K562 (cell line): ENCODE data around the gene HSD17B3. TPM values are rescaled to one million over a fixed set of nuclear protein-coding genes. Genes with fewer than 3 reads are reported as not detected.

ENCODE experiments used
- CTCF ChIP-seq, 3 experiments: IDR thresholded peaks in 2 of 3; conservative IDR thresholded peaks in 1 of 3; 2 replicates each; pipeline ENCODE4 v1.5.1; 2011 to 2012; ENCODE audit warnings: low read length in 3 of 3, mild to moderate bottlenecking in 3 of 3, control low read depth in 2 of 3, improper control_type of control experiment in 1 of 3, inconsistent platforms in 1 of 3, low read depth in 1 of 3, mixed read lengths in 1 of 3, moderate library complexity in 1 of 3; ENCODE audit not compliant: insufficient read depth in 2 of 3
- E2F1 ChIP-seq: sonication (generic); formaldehyde crosslinking; IDR thresholded peaks from 2 replicates; pipeline ENCODE4 v1.8.1; 2023; ENCODE audit warnings: mild to moderate bottlenecking, missing genetic modification reagents, moderate library complexity
- NR2C2 ChIP-seq, 2 experiments: fragments of 200-800 bp in 1 of 2; sonication (Bioruptor generic) in 1 of 2; sonication (generic) in 1 of 2; formaldehyde crosslinking in 1 of 2; IDR thresholded peaks; 2 replicates each; pipeline versions ENCODE4 v1.6.1 to v1.8.0; 2016 to 2022; ENCODE audit warnings: mild to moderate bottlenecking in 1 of 2, missing compliant biosample characterization in 1 of 2, missing genetic modification characterization in 1 of 2, missing genetic modification reagents in 1 of 2
- RAD21 ChIP-seq, 2 experiments: fragments of 250-450 bp in 1 of 2; fragments of 450-650 bp in 1 of 2; sonication (Bioruptor Pico) in 1 of 2; formaldehyde crosslinking in 1 of 2; IDR thresholded peaks in 1 of 2; conservative IDR thresholded peaks in 1 of 2; 2 replicates each; pipeline versions ENCODE4 v1.4.0 to v1.8.0; 2020 to 2022; ENCODE audit warnings: mild to moderate bottlenecking in 2 of 2, moderate library complexity in 1 of 2
- SPI1 ChIP-seq: IDR thresholded peaks from 2 replicates; pipeline ENCODE4 v1.6.1; 2011; ENCODE audit warnings: low read depth, low read length, control low read depth, borderline replicate concordance
- USF1 ChIP-seq: sonication (generic); formaldehyde crosslinking; IDR thresholded peaks from 2 replicates; pipeline ENCODE4 v1.9.0; 2022; ENCODE audit warnings: mild to moderate bottlenecking, missing genetic modification reagents
- ZBTB1 ChIP-seq: sonication (generic); formaldehyde crosslinking; IDR thresholded peaks from 2 replicates; pipeline ENCODE4 v1.8.1; 2023; ENCODE audit warnings: missing genetic modification reagents, low read depth, mild to moderate bottlenecking, borderline replicate concordance
- ZNF146 ChIP-seq: IDR thresholded peaks from one replicate; pipeline ENCODE4 v1.6.1; 2018; ENCODE audit warnings: missing compliant biosample characterization; ENCODE audit not compliant: unreplicated experiment
- ZNF165 ChIP-seq: fragments of 250-450 bp; sonication (Bioruptor Pico); IDR thresholded peaks from 2 replicates; pipeline ENCODE4 v1.4.0; 2020; ENCODE audit warnings: borderline replicate concordance
- ZNF280B ChIP-seq: fragments of 250-450 bp; sonication (Bioruptor Pico); IDR thresholded peaks from 2 replicates; pipeline ENCODE4 v1.5.1; 2021; ENCODE audit warnings: mild to moderate bottlenecking
- ZNF407 ChIP-seq: fragments of 450-650 bp; IDR thresholded peaks from 2 replicates; pipeline ENCODE4 v1.6.1; 2016; ENCODE audit warnings: low read depth
- polyA plus RNA-seq, 8 experiments: library from polyadenylated mRNA; depleted of rRNA in 4 of 8; stranded (reverse) in 5 of 8; unstranded in 3 of 8; fragments of >200 nt; fragmentation: Nextera tagmentation in 2 of 8; fragmentation: Illumina TruSeq in 1 of 8; extraction: Ambion mirVana in 2 of 8; extraction: Trizol in 1 of 8; gene quantifications; 2 replicates each; pipeline versions ENCODE4 v1.2.1 to v1.2.3, GENCODE V29; 2011 to 2014; ENCODE audit warnings: inconsistent platforms in 1 of 8, missing spikeins in 1 of 8
- total RNA-seq, 7 experiments: library from RNA; depleted of rRNA in 6 of 7; stranded (reverse); fragments of >200 nt in 6 of 7; fragmentation: Illumina TruSeq in 2 of 7; extraction: Trizol in 2 of 7; gene quantifications; 2 replicates each; pipeline versions ENCODE4 v1.2.1 to v1.2.3, GENCODE V29; 2011 to 2021; ENCODE audit warnings: low replicate concordance in 1 of 7

The HSD17B3 gene
- total and polyA plus RNA-seq, 9 of the 15 experiments (the other 6 are each of a cell fraction or from before 2014, with no cell fraction given) = not detected

GRCh38 chr9:96245399-96245798, 56.6 kb downstream of the HSD17B3 start (continued):
- TF ChIP-seq E2F1 (CRISPR knock-in tag) = no peak
- peak; percentile 49 for TF ChIP-seq USF1 (CRISPR knock-in tag)
- no peak for TF ChIP-seq ZNF165 (CRISPR knock-in tag)
- no peak for TF ChIP-seq ZBTB1
- TF ChIP-seq NR2C2 (CRISPR knock-in tag; IDR thresholded peaks at IDR 0.05) = no peak
- no peak for TF ChIP-seq NR2C2 (tag; IDR thresholded peaks at IDR 0.05)
- no peak for TF ChIP-seq ZNF407
- TF ChIP-seq ZNF146 (CRISPR knock-in tag) = no peak
- no peak for TF ChIP-seq SPI1
- TF ChIP-seq CTCF (IDR thresholded peaks at IDR 0.05 in 2 of 3, conservative IDR thresholded peaks at IDR 0.05 in 1 of 3; ENCODE audit: insufficient read depth in 2 of 3, low read depth in 1 of 3, low read length in 3 of 3) = peak; percentile 43 to 59 (median 52)
- TF ChIP-seq RAD21 (CRISPR knock-in tag; conservative IDR thresholded peaks at IDR 0.05 in 1 of 2, IDR thresholded peaks at IDR 0.05 in 1 of 2) = peak in 1 of 2 experiments; percentile 16; a peak in 2 of 4 replicates
- TF ChIP-seq ZNF280B = no peak
